Measurements from ENCODE around the gene PNPLA4. TPM values are rescaled to one million over a fixed set of nuclear protein-coding genes. Genes with fewer than 3 reads are reported as not detected.
A peak's percentile ranks its signal among the peaks of the same experiment; 100 is the strongest.

PNPLA4 gene, protein sequence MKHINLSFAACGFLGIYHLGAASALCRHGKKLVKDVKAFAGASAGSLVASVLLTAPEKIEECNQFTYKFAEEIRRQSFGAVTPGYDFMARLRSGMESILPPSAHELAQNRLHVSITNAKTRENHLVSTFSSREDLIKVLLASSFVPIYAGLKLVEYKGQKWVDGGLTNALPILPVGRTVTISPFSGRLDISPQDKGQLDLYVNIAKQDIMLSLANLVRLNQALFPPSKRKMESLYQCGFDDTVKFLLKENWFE
- total RNA-seq: 10 to 100 TPM; 30.1 to 33.2 TPM
- long read RNA-seq, transcript PNPLA4-201 (7 exons, 3,372 nt): major isoform, 20 of 23 reads
- long read RNA-seq, partial matches to known transcripts: 2 of 23 reads
- long read RNA-seq, other reads (novel, unspliced or antisense): 1 of 23 reads

GRCh38 chrX:7927259-7928167, at the start of gene PNPLA4:
Gene PNPLA4, minus strand, starts transcription at chrX:7927413. Its CDS starts 1,294 bp downstream, at chrX:7926119.
- intact Hi-C loops (cut with DNase I): loop anchor here in 1 of 2 donors (5.0 to 10.0 kb wide), 2 partner anchors 790 to 1903 kb away; no protein-coding TSS in a partner anchor
- DNase-seq: peak; percentile 86
- peak; percentile 97 to 98 for ATAC-seq

- ATAC-seq (no peak), DNase-seq (no peak)
- intact Hi-C loops (cut with DNase I): no loop called here
Measured at GRCh38 chrX:7972586-7972985, 45.4 kb upstream of the PNPLA4 start.

DNA sequence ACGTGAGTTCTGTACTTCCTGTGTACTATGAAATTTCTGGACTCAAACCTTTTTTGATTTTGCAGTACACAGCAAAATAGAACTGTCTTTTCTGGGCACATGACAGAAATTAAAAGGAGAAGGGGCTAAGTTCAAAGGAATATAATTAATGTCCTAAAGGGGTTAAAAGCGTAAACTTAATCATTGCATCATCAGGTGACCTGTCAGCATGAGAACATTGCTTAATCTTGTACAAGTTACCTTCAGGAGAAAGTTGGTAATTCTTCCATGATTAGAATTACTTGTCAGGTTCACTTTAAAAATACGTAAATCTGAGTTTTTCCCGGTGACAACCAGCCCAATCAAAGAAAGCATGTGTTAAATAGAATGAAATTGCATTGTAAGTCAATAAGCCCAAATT, 43.2 kb upstream of the PNPLA4 start:
- DNase-seq: no peak
- intact Hi-C loops (cut with DNase I): no loop called here
- no peak for ATAC-seq

DNA sequence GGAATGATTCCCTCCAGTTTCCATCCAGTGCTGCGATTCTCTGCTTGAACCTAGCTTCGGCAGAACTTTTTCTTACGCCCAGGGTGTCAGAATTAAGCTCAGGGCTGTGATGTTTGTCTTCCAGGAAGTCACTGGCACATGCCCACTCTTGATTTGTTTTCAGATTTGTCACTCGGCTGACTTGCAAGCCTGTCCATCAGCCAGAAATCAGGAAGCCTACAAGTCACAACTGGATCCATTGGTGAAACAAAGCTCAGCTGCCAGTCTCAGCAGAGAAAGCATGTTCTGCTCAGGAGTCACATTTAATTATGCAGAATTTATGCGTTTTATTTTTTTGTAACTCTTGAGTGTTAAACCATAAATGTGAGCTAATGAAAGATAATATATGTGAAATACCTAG, 38.2 kb upstream of the PNPLA4 start:
- no peak for ATAC-seq
- DNase-seq: no peak
- intact Hi-C loops (cut with DNase I): no loop called here

GRCh38 chrX:7960246-7960645, 33.0 kb upstream of the PNPLA4 start:
- DNase-seq (no peak), ATAC-seq (no peak)
- intact Hi-C loops (cut with DNase I): no loop called here

GRCh38 chrX:7953446-7953845, 26.2 kb upstream of the PNPLA4 start:
- intact Hi-C loops (cut with DNase I): no loop called here
- ATAC-seq (no peak), DNase-seq (no peak)

GRCh38 chrX:7950865-7951264, 23.7 kb upstream of the PNPLA4 start:
- ATAC-seq: no peak

DNA sequence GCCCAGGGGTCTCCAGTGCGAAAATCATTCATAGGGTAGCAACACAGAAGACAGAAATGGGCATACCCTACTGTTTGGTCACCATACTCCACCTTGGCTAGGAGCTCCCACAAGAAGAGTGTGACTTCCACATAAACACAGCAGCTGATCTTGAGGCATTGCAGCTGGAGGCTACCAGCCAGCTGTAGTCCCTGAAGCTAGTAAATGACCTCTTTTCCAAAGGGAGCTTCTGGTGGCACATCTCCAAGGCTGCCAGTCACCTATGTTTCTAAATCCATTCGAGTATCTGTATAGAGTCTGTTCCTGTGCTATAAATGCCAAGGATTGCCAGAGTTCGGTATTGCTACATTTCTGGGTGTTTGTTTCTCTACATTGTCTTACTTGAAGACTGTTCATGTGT, 21.3 kb upstream of the PNPLA4 start:
- DNase-seq (no peak), ATAC-seq (no peak)
- intact Hi-C loops (cut with DNase I): no loop called here

More at GRCh38 chrX:7950865-7951264, 23.7 kb upstream of the PNPLA4 start:
- intact Hi-C loops (cut with DNase I): no loop called here
- DNase-seq: no peak

DNA sequence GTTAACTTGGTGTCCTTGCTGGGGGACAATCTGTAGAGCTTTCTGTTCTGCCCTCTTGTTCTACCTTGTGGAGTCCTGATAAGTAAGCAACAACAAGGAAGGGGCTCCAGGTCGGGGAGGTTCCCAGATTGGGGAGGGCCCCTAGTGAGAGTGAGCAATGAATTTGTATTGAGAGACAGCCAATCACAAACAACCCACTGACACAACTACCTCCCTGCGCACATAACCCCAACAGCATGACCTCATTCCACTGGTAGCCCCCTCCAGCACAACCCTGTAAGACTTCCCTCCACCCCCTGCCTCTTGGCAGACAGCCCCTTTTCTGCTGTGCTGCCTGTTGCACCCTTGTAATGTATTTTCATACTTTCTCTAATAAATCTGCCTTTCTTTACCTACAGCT, 19.7 kb upstream of the PNPLA4 start:
- intact Hi-C loops (cut with DNase I): no loop called here
- ATAC-seq: no peak
- no peak for DNase-seq

GRCh38 chrX:7943600-7944245, 16.5 kb upstream of the PNPLA4 start:
- no peak for ATAC-seq
- DNase-seq: no peak
- intact Hi-C loops (cut with DNase I): no loop called here

DNA sequence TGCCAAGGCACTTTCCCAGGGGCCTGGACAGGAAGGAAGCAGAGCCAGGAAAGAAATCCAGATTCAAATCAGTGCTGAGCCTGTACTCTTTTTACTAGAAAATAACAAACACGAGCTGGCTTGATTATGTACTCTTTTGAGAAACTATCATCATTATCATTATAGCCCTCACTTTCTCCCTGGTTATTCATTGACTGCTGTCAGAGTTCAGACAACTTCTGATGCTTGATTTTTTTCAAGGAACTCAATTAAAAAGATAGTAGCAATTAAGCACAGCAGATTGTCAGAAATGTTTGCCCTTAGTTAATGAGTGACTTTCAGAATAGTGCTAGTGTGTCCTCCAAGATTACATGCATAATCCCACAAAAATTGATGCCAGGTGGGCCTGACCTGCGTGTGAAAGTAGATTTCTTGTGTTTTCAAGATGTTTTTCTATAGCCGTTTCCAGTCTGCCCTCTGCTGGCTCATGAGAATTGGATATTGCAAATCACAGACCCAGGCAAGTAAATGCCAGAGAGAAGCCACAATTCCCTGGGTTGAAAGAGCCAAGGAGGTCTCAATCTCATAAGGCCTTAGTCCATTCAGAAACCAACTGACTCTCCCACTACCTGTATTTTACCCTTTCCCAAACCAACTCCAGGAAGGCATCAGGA, 14.3 kb upstream of the PNPLA4 start:
- intact Hi-C loops (cut with DNase I): no loop called here
- DNase-seq (no peak), ATAC-seq (no peak)

DNA sequence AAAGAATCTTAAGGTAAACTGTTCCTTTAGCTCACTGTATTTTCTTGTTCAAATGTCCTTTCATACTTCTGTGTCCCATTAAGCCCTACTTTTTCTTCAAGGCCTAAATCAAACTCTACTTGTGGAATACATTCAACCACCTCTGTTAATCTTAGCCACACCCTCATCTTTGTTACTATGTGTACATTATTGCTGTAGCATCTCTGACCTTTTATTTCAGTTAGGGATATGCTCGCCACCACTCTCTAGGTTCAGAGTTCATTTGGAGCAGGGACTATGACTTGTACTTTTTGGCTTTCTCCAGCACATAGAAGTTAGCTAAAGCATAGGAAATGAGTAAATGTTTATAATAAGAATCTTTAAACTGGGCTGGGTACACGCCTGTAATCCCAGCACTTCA, 6.8 kb upstream of the PNPLA4 start:
- intact Hi-C loops (cut with DNase I): no loop called here
- ATAC-seq (no peak), DNase-seq (no peak)

DNA sequence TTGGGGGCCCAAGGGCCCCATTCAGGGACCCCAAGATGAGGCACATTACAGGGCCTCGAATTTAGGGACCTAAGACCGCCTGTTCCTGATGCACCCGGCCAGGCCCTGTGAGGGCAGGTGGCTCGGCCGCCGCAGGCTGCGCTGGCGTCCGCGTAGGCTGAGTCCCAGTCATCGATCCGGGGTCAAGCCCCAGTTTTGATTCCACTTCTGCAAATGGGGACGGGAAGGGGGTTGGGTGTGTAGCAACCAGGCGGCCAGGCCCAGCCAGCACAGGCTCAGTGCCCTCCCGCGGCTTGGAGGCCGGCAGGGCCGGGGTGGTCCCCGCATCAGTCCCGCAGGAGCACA, 327 bp downstream of the PNPLA4 start:
- DNase-seq: no peak
- intact Hi-C loops (cut with DNase I): loop anchor here in 1 of 2 donors (5.0 to 10.0 kb wide), 2 partner anchors 790 to 1902 kb away; no protein-coding TSS in a partner anchor
- peak in 1 of 2 donors; percentile 77 for ATAC-seq

- ATAC-seq (no peak), DNase-seq (no peak)
- intact Hi-C loops (cut with DNase I): loop anchor here in 1 of 2 donors (5.0 to 10.0 kb wide), 2 partner anchors 789 to 1902 kb away; no protein-coding TSS in a partner anchor
Measured at GRCh38 chrX:7926501-7926900, 712 bp downstream of the PNPLA4 start.

DNA sequence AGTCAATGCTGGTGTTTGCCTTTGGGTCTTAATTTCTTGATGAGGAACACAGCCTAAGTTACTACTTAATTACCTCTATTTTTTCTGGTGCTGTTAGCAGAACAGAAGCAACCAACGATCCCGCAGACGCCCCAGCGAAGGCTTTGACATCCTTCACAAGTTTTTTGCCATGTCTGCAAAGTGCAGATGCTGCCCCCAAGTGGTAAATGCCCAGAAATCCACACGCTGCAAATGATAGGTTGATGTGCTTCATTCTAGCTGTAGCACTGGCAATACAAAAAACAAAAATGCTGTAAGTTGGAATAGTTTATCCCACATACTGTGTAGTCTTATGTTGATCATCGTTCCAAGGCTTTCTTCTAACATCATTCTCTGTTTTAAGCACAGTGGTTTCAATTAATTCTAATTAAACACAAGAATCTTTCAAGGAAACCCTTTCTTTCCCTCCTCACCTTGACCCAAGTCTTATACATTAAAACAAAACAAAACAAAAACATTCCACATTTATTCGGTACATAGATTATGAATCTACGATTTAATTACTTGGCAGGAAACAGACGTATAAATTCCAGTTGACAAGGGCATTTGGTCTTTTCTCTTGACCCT, 1.2 kb downstream of the PNPLA4 start:
- peak; percentile 47 for DNase-seq
- peak; percentile 17 to 52 for ATAC-seq
- intact Hi-C loops (cut with DNase I): loop anchor here in 1 of 2 donors (5.0 to 10.0 kb wide), 2 partner anchors 789 to 1901 kb away; no protein-coding TSS in a partner anchor

DNA sequence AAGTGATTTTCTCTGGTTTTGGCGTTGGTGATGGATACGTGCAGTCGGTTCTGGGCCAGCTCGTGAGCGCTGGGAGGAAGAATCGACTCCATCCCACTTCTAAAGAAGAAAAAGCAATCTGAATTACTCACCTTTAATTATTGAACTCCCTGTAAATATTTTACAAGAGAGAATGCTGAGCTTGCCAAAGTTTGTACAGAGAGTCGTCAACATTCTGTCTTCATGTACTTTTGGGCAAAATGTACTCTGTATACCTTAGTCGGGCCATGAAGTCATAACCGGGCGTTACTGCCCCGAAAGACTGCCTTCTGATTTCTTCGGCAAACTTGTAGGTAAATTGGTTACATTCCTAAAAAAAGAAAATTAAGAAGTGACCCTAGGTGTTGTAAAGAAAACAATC, 5.5 kb downstream of the PNPLA4 start:
- DNase-seq (no peak), ATAC-seq (no peak)
- intact Hi-C loops (cut with DNase I): loop anchor here in 1 of 2 donors (10.0 kb wide), 1 partner anchor 1897 kb away; no protein-coding TSS in a partner anchor

DNA sequence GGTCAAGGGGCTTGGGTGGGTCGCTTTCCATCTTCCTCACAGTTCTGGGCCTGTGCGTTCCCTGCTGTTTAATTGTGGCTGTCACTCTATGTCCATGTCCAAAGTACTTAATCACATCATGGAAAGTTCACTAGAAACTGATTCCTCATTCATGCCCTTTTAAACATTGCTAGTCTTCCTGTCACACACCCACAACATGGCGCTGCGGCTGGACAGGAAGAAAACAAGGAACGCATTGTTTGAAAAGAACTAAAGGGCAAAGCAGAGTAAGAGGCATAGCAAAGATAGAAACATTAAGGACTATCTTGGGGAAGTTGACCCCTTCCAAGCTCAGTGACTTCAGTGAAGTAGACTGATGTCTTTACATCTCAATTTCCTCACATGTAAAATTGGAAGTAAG, 18.4 kb downstream of the PNPLA4 start:
- intact Hi-C loops (cut with DNase I): no loop called here
- ATAC-seq (no peak), DNase-seq (no peak)

GRCh38 chrX:7904562-7904961, 22.7 kb downstream of the PNPLA4 start:
- intact Hi-C loops (cut with DNase I): no loop called here

DNA sequence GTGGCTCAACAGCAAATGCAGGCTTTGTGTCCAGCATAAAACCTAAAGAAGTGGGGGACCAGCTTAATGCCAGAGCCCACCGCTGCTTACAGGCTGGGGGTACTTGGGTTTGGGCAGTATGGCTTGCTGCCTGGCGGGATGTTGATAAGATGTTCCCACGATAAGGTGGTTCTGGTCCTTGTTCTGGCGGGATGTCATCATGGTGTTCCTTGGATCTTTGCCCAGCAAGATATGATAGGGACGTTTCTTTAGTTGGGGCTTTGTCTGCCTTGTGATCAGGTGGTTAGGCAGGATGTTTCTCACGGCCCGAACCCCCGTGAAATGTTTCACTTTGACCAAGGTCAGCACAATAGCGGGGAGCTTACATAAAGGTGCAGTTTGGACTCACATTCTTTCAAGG, 35.3 kb downstream of the PNPLA4 start:
- ATAC-seq (no peak), DNase-seq (peak; percentile 24)
- intact Hi-C loops (cut with DNase I): no loop called here

More at GRCh38 chrX:7904562-7904961, 22.7 kb downstream of the PNPLA4 start:
- no peak for DNase-seq
- no peak for ATAC-seq

Data from left cardiac atrium (tissue), 4 donors.